ENCODE measurements around the gene DIAPH2. TPM values are rescaled to one million over a fixed set of nuclear protein-coding genes. Genes with fewer than 3 reads are reported as not detected.

DIAPH2 gene
- total RNA-seq, 6 experiments from 2014 or later = 10.1 to 13.5 (median 11.6) TPM

- Mint-ChIP-seq H3K36me3 (ENCODE audit: low read depth) (no peaks in the 10 kb centered on the region), H3K27me3 (ENCODE audit: insufficient read depth) (peaks cover 4% of the 10 kb centered on the region; the same call in 1 of the 2 replicates), H3K4me3 (no peak overlapping the region), H3K27ac (no peak overlapping the region), H3K9me3 (no peaks in the 10 kb centered on the region), H3K4me1 (ENCODE audit: low read depth) (no peaks in the 10 kb centered on the region)
- DNase-seq = no peak
- no peak for TF ChIP-seq CTCF (IDR thresholded peaks at IDR 0.05)
These were observed 949.2 kb downstream of the DIAPH2 start for GRCh38 chrX:97633798-97634197.

- no peak for DNase-seq
- Mint-ChIP-seq H3K9me3 (no peaks in the 10 kb centered on the region), H3K4me3 (no peak overlapping the region), H3K4me1 (ENCODE audit: low read depth) (peaks cover 6% of the 10 kb centered on the region; the same call in 1 of the 2 replicates), H3K27me3 (ENCODE audit: insufficient read depth) (peaks cover 2% of the 10 kb centered on the region; the same call in 1 of the 2 replicates), H3K27ac (no peak overlapping the region), H3K36me3 (ENCODE audit: low read depth) (no peaks in the 10 kb centered on the region)
- no peak for TF ChIP-seq CTCF (IDR thresholded peaks at IDR 0.05)
These were observed 952.0 kb downstream of the DIAPH2 start for GRCh38 chrX:97636473-97637140.

- Mint-ChIP-seq H3K27ac (no peak overlapping the region), H3K4me3 (no peak overlapping the region), H3K27me3 (ENCODE audit: insufficient read depth) (peaks cover 3% of the 10 kb centered on the region; the same call in 1 of the 2 replicates), H3K36me3 (ENCODE audit: low read depth) (no peaks in the 10 kb centered on the region), H3K9me3 (no peaks in the 10 kb centered on the region), H3K4me1 (ENCODE audit: low read depth) (peaks cover 6% of the 10 kb centered on the region; the same call in 1 of the 2 replicates)
- TF ChIP-seq CTCF (IDR thresholded peaks at IDR 0.05) = no peak
- no peak for DNase-seq
These were observed 952.6 kb downstream of the DIAPH2 start for GRCh38 chrX:97637289-97637688.

- DNase-seq = no peak
- Mint-ChIP-seq H3K4me3 (no peak overlapping the region), H3K27me3 (ENCODE audit: insufficient read depth) (peaks cover 3% of the 10 kb centered on the region; the same call in 1 of the 2 replicates), H3K4me1 (ENCODE audit: low read depth) (peaks cover 6% of the 10 kb centered on the region; the same call in 1 of the 2 replicates), H3K36me3 (ENCODE audit: low read depth) (no peaks in the 10 kb centered on the region), H3K9me3 (no peaks in the 10 kb centered on the region), H3K27ac (no peak overlapping the region)
- TF ChIP-seq CTCF (IDR thresholded peaks at IDR 0.05) = no peak
These were observed 954.0 kb downstream of the DIAPH2 start for GRCh38 chrX:97638621-97639020.

- no peak for DNase-seq
- Mint-ChIP-seq H3K36me3 (ENCODE audit: low read depth) (no peaks in the 10 kb centered on the region), H3K4me3 (no peak overlapping the region; the same call in 1 of the 2 replicates), H3K27ac (no peak overlapping the region), H3K27me3 (ENCODE audit: insufficient read depth) (peaks cover 3% of the 10 kb centered on the region; the same call in 1 of the 2 replicates), H3K9me3 (no peaks in the 10 kb centered on the region), H3K4me1 (ENCODE audit: low read depth) (peaks cover 6% of the 10 kb centered on the region; the same call in 1 of the 2 replicates)
- TF ChIP-seq CTCF (IDR thresholded peaks at IDR 0.05) = no peak
These were observed 954.9 kb downstream of the DIAPH2 start for GRCh38 chrX:97639526-97639925.

Other genes with a start within 250 kb of the DIAPH2 start
- gene RPA4, start 199.1 kb downstream of the DIAPH2 start, total RNA-seq (2021; fragmentation: NEBNext Ultra II Directional; extraction: Animal tissue kit (Norgen Biotek cat#: 25700)) = under 1 TPM in 5 of 6 experiments, not detected in 1; 0.13 to 0.43 (median 0.17) TPM